Adipocyte (in vitro differentiated cells): ENCODE data around the gene FAM47E.
A peak's percentile ranks its signal among the peaks of the same experiment; 100 is the strongest.

Source experiments
- DNase-seq: peaks from one replicate; pipeline ENCODE4 v3.0.0-alpha.2; 2015; ENCODE audit warnings: low read depth
- H3K27me3 ChIP-seq: replicated peaks from 2 replicates; pipeline ENCODE4 v1.7.0; 2013; ENCODE audit warnings: mild to moderate bottlenecking, low read length, moderate library complexity; ENCODE audit not compliant: control insufficient read depth, insufficient read depth
- H3K36me3 ChIP-seq: 2 replicates; pipeline ENCODE4 v1.7.0; 2013; ENCODE audit warnings: low read length, mild to moderate bottlenecking, moderate library complexity; ENCODE audit not compliant: control insufficient read depth, insufficient read depth, severe bottlenecking
- H3K4me1 ChIP-seq: 2 replicates; pipeline ENCODE4 v1.7.0; 2013; ENCODE audit warnings: mild to moderate bottlenecking, low read length, moderate library complexity; ENCODE audit not compliant: control insufficient read depth, insufficient read depth
- H3K4me3 ChIP-seq: 2 replicates; pipeline ENCODE4 v1.7.0; 2013; ENCODE audit warnings: mild to moderate bottlenecking, low read length, moderate library complexity
- H3K9ac ChIP-seq: 2 replicates; pipeline ENCODE4 v1.7.0; 2013; ENCODE audit warnings: mild to moderate bottlenecking, low read length, moderate library complexity
- H3K9me3 ChIP-seq: 2 replicates; pipeline ENCODE4 v1.7.0; 2013; ENCODE audit warnings: mild to moderate bottlenecking, low read length, moderate library complexity; ENCODE audit not compliant: control insufficient read depth

The FAM47E gene

GRCh38 chr4:76212851-76213414, 38.6 kb upstream of the FAM47E start:
- H3K36me3 ChIP-seq: no peaks in the 10 kb centered on the region
- peaks cover 54% of the 10 kb centered on the region for H3K4me1 ChIP-seq
- DNase-seq: peak; percentile 57
- peak overlapping the region; percentile 96 for H3K4me3 ChIP-seq
- peak overlapping the region; percentile 96 for H3K9ac ChIP-seq
- no peaks in the 10 kb centered on the region for H3K9me3 ChIP-seq
- no peaks in the 10 kb centered on the region for H3K27me3 ChIP-seq

- Histone ChIP-seq H3K36me3 (no peaks in the 10 kb centered on the region), H3K4me1 (peaks cover 48% of the 10 kb centered on the region), H3K27me3 (no peaks in the 10 kb centered on the region), H3K9me3 (no peaks in the 10 kb centered on the region), H3K4me3 (peak within 1 kb of the TSS; percentile 96), H3K9ac (peak within 1 kb of the TSS; percentile 96)
- DNase-seq: peak; percentile 95
These were observed 37.9 kb upstream of the FAM47E start, which contains the start of gene SCARB2 for GRCh38 chr4:76213415-76214176. Gene SCARB2, minus strand, starts transcription at chr4:76213824. Its CDS starts 281 bp downstream, at chr4:76213543.

- no peak for DNase-seq
- no peaks in the 10 kb centered on the region for H3K36me3 ChIP-seq
- H3K9me3 ChIP-seq: no peaks in the 10 kb centered on the region
- H3K4me1 ChIP-seq: peaks cover 48% of the 10 kb centered on the region
- H3K27me3 ChIP-seq: no peaks in the 10 kb centered on the region
- peak overlapping the region; percentile 96 for H3K4me3 ChIP-seq
- H3K9ac ChIP-seq: peak overlapping the region; percentile 96
These were observed 37.3 kb upstream of the FAM47E start for GRCh38 chr4:76214177-76214675.

GRCh38 chr4:76215077-76215476, 36.4 kb upstream of the FAM47E start:
- no peaks in the 10 kb centered on the region for H3K9me3 ChIP-seq
- no peaks in the 10 kb centered on the region for H3K27me3 ChIP-seq
- peaks cover 48% of the 10 kb centered on the region for H3K4me1 ChIP-seq
- H3K4me3 ChIP-seq: no peak overlapping the region
- H3K36me3 ChIP-seq: no peaks in the 10 kb centered on the region
- DNase-seq: no peak
- H3K9ac ChIP-seq: no peak overlapping the region

- no peak for DNase-seq
- Histone ChIP-seq H3K4me1 (peaks cover 34% of the 10 kb centered on the region), H3K36me3 (no peaks in the 10 kb centered on the region), H3K27me3 (no peaks in the 10 kb centered on the region), H3K9ac (no peak overlapping the region), H3K4me3 (no peak overlapping the region), H3K9me3 (no peaks in the 10 kb centered on the region)
These were observed 35.0 kb upstream of the FAM47E start for GRCh38 chr4:76216524-76216923.

DNA sequence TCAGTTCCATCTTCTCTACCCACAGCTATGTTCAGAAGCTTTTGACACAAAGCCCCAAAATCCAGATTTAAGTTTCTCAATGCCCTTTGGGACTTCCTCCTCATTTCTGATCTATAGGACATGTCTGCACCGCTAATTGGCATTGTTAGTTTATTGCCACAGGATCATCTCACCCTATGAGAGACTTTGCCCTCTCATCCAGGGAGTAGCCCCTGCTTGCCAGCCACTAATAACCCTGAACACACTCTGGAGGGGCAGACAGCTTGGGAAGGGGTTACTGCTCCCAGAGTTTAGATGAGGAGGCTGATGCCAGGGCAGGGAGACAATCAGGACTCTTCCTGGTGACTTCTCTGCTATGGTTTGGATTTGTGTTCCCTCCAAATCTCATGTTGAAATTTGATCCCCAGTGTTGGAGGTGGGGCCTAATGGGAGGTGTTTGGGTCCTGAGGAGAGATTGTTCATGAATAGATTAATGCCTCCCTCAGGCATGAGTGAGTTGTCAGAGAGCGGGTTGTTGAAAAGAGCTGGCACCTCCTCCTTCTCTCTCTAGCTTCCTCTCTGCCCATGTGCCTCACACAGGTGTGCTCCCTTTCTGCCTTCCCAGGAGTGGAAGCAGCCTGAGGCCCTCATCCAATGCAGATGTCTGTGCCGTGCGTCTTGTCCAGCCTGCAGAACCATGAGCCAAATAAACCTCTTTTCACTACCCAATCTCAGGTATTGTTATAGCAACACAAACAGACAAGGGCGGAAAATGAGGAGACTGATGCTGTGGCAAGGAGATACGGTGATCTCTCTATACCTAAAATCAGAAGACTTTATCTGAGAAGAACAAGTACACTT, 34.3 kb upstream of the FAM47E start:
- Histone ChIP-seq H3K4me1 (peaks cover 27% of the 10 kb centered on the region), H3K9ac (no peak overlapping the region), H3K4me3 (no peak overlapping the region), H3K9me3 (no peaks in the 10 kb centered on the region), H3K36me3 (no peaks in the 10 kb centered on the region), H3K27me3 (no peaks in the 10 kb centered on the region)
- no peak for DNase-seq

- DNase-seq: peak; percentile 92
- no peaks in the 10 kb centered on the region for H3K9me3 ChIP-seq
- peaks cover 19% of the 10 kb centered on the region for H3K4me1 ChIP-seq
- H3K27me3 ChIP-seq: no peaks in the 10 kb centered on the region
- no peak overlapping the region for H3K9ac ChIP-seq
- no peak overlapping the region for H3K4me3 ChIP-seq
- no peaks in the 10 kb centered on the region for H3K36me3 ChIP-seq
These were observed 32.0 kb upstream of the FAM47E start for GRCh38 chr4:76219299-76220055.

GRCh38 chr4:76224171-76224570, 27.4 kb upstream of the FAM47E start:
- Histone ChIP-seq H3K9me3 (no peaks in the 10 kb centered on the region), H3K4me1 (peaks cover 7% of the 10 kb centered on the region), H3K36me3 (no peaks in the 10 kb centered on the region), H3K4me3 (no peak overlapping the region), H3K9ac (no peak overlapping the region), H3K27me3 (no peaks in the 10 kb centered on the region)
- no peak for DNase-seq

DNA sequence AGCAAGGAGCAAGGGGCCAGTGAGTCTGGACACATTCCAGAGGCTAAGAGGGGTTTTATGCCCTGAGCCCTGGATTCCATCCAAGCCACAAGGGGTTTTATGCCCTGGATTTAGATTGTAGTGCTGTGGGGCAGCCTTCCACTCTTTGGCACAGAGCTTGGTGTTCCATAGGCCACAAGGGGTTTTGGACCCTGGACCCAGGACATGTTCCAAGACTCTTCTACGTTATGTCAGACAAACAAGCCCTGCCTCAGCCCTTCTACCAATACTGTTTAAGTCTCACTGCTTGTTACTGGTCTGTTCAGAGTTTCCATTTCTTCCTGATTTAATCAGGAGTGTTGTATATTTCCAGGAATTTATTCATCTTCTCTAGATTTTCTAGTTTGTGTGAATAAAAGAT, 25.1 kb upstream of the FAM47E start:
- H3K36me3 ChIP-seq: no peaks in the 10 kb centered on the region
- no peak for DNase-seq
- H3K9ac ChIP-seq: no peak overlapping the region
- H3K27me3 ChIP-seq: no peaks in the 10 kb centered on the region
- no peaks in the 10 kb centered on the region for H3K9me3 ChIP-seq
- H3K4me3 ChIP-seq: no peak overlapping the region
- no peaks in the 10 kb centered on the region for H3K4me1 ChIP-seq

DNA sequence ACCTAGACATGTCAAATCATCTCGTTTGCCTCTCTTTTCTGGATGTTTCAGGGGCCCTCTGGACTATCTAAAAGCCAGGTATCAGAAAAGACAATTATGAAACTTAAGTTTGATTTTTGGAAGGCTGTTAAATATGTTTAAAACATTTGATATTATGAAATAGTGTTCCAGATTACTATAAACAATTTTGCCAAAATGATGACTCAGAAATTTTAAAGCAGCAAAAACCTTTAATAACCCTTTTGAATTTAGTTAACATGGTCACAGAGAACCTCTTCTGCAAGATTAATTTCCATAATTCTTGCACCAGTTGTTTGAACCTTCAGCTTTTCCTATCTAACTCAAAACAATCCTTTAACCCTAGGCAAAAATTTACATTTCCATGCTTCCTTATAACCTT, 18.8 kb upstream of the FAM47E start:
- Histone ChIP-seq H3K4me1 (peaks cover 23% of the 10 kb centered on the region), H3K9me3 (no peaks in the 10 kb centered on the region), H3K4me3 (no peak overlapping the region), H3K36me3 (no peaks in the 10 kb centered on the region), H3K27me3 (no peaks in the 10 kb centered on the region), H3K9ac (peak overlapping the region; percentile 11)
- DNase-seq: peak; percentile 53
